Tibial nerve (tissue), 4 donors: Measurements from ENCODE around the gene POGK. TPM values are rescaled to one million over a fixed set of nuclear protein-coding genes. Genes with fewer than 3 reads are reported as not detected.

Experiments used
- DNase-seq, 2 donors: peaks; one replicate each; pipeline ENCODE4 v3.0.0-alpha.2; 2019; ENCODE audit warnings: low spot score in 2 of 2
- H3K27ac ChIP-seq, 4 donors: fragments of 200-600 bp; sonication (generic) in 3 of 4; one replicate each; pipeline ENCODE4 v1.5.1; 2017 to 2019; ENCODE audit warnings: mild to moderate bottlenecking in 1 of 4
- H3K27me3 ChIP-seq, 2 donors: fragments of 200-600 bp; sonication (generic) in 1 of 2; one replicate each; pipeline versions ENCODE4 v1.5.1 to v1.6.0; 2017 to 2019
- H3K36me3 ChIP-seq, 3 donors: fragments of 200-600 bp; sonication (generic); one replicate each; pipeline ENCODE4 v1.5.1; 2018 to 2019
- H3K4me1 ChIP-seq, 4 donors: fragments of 200-600 bp; sonication (generic) in 3 of 4; one replicate each; pipeline ENCODE4 v1.5.1; 2017 to 2019
- H3K4me3 ChIP-seq, 4 donors: fragments of 200-600 bp; sonication (generic) in 3 of 4; one replicate each; pipeline ENCODE4 v1.5.1; 2017 to 2019; ENCODE audit warnings: mild to moderate bottlenecking in 1 of 4, moderate library complexity in 1 of 4
- H3K9me3 ChIP-seq, 4 donors: fragments of 200-600 bp; sonication (generic) in 3 of 4; one replicate each; pipeline ENCODE4 v1.5.1; 2017 to 2019
- EP300 ChIP-seq, 2 donors: sonication (generic); formaldehyde crosslinking; IDR thresholded peaks; one replicate each; pipeline ENCODE4 v1.6.1; 2017; ENCODE audit warnings: antibody characterized with exemption in 2 of 2, mild to moderate bottlenecking in 1 of 2
- POLR2A ChIP-seq, 2 donors: fragments of 450-650 bp; IDR thresholded peaks; one replicate each; pipeline ENCODE4 v1.6.1; 2017; ENCODE audit warnings: antibody characterized with exemption in 2 of 2, mild to moderate bottlenecking in 2 of 2, moderate library complexity in 2 of 2
- WGBS, 2 donors: methylation state at CpG; one replicate each; pipeline ENCODE4 v1.1.5; 2018; 5-methylcytosine and 5-hydroxymethylcytosine counted together
- total RNA-seq, 4 donors: library from RNA; depleted of rRNA; stranded (reverse); fragments of >200 nt; gene quantifications; one replicate each; pipeline ENCODE4 v1.1.0, GENCODE V29; 2016
- TF ChIP-seq, protein P1 (sequence below), 5 experiments: fragments of 200-600 bp in 3 of 5; fragments of 450-650 bp in 2 of 5; sonication (generic) in 3 of 5; IDR thresholded peaks; one replicate each; pipeline ENCODE4 v1.5.1; 2016 to 2019; ENCODE audit warnings: antibody characterized with exemption in 5 of 5, mild to moderate bottlenecking in 3 of 5, moderate library complexity in 2 of 5

Gene POGK
- total RNA-seq, 4 donors from 2014 or later = 27.8 to 37.7 (median 32.8) TPM

- TF ChIP-seq, protein P1, sequence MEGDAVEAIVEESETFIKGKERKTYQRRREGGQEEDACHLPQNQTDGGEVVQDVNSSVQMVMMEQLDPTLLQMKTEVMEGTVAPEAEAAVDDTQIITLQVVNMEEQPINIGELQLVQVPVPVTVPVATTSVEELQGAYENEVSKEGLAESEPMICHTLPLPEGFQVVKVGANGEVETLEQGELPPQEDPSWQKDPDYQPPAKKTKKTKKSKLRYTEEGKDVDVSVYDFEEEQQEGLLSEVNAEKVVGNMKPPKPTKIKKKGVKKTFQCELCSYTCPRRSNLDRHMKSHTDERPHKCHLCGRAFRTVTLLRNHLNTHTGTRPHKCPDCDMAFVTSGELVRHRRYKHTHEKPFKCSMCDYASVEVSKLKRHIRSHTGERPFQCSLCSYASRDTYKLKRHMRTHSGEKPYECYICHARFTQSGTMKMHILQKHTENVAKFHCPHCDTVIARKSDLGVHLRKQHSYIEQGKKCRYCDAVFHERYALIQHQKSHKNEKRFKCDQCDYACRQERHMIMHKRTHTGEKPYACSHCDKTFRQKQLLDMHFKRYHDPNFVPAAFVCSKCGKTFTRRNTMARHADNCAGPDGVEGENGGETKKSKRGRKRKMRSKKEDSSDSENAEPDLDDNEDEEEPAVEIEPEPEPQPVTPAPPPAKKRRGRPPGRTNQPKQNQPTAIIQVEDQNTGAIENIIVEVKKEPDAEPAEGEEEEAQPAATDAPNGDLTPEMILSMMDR (IDR thresholded peaks at IDR 0.05) = no peak
- no peak for TF ChIP-seq EP300 (IDR thresholded peaks at IDR 0.05)
- no peak for TF ChIP-seq POLR2A (IDR thresholded peaks at IDR 0.05)
- no peak for DNase-seq
- 72 to 80% methylated on average over 7 of the region's 7 CpGs for WGBS, 2 donors
- peaks cover 0 to 13% (median 5%) of the 10 kb centered on the region in 3 donors for H3K36me3 ChIP-seq
- H3K4me1 ChIP-seq = peaks cover 0 to 60% (median 7%) of the 10 kb centered on the region in 4 donors
- H3K27ac ChIP-seq = peak overlapping the region in 2 of 4 donors; percentile 33 to 60
- no peaks in the 10 kb centered on the region for H3K27me3 ChIP-seq
- H3K4me3 ChIP-seq = no peak overlapping the region
- no peaks in the 10 kb centered on the region for H3K9me3 ChIP-seq
Observed at GRCh38 chr1:166868639-166869038, 29.4 kb downstream of the POGK start.

- Histone ChIP-seq H3K27me3 (no peaks in the 10 kb centered on the region), H3K27ac (peak overlapping the region in 3 of 4 donors; percentile 25 to 60 (median 57)), H3K36me3 (peaks cover 0 to 13% (median 5%) of the 10 kb centered on the region in 3 donors), H3K4me1 (peaks cover 0 to 69% (median 11%) of the 10 kb centered on the region in 4 donors), H3K4me3 (no peak overlapping the region), H3K9me3 (no peaks in the 10 kb centered on the region)
- no peak for DNase-seq
- TF ChIP-seq, protein P1 (IDR thresholded peaks at IDR 0.05) = no peak
- 68 to 70% methylated on average over 3 of the region's 3 CpGs for WGBS, 2 donors
Observed at GRCh38 chr1:166869318-166870099, 30.2 kb downstream of the POGK start.

DNA sequence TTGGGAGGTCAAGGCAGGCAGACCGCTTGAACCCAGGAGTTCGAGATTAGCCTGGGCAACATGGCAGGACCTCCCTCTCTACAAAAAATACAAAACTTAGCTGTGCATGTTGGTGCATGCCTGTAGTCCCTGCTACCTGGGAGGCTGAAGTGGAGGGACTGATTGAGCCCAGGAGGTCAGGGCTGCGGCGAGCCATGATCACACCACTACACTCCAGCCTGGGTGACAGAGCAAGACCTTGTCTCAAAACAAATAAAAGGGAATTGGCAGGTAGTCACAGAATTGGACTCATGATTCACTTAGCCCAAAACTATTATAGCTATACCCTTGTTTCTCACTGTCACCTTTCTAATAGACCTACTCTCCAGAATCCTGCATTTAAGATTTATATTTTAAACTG is 31.3 kb downstream of the POGK start:
- 89 to 92% methylated on average over 4 of the region's 4 CpGs for WGBS, 2 donors
- H3K4me1 ChIP-seq = peaks cover 0 to 79% (median 16%) of the 10 kb centered on the region in 4 donors
- H3K27me3 ChIP-seq = no peaks in the 10 kb centered on the region
- DNase-seq = no peak
- peaks cover 0 to 13% (median 5%) of the 10 kb centered on the region in 3 donors for H3K36me3 ChIP-seq
- no peak for TF ChIP-seq EP300 (IDR thresholded peaks at IDR 0.05)
- TF ChIP-seq, protein P1 (IDR thresholded peaks at IDR 0.05) = no peak
- TF ChIP-seq POLR2A (IDR thresholded peaks at IDR 0.05) = no peak
- peak overlapping the region in 3 of 4 donors; percentile 17 to 60 (median 57) for H3K27ac ChIP-seq
- no peak overlapping the region for H3K4me3 ChIP-seq
- no peaks in the 10 kb centered on the region for H3K9me3 ChIP-seq

DNA sequence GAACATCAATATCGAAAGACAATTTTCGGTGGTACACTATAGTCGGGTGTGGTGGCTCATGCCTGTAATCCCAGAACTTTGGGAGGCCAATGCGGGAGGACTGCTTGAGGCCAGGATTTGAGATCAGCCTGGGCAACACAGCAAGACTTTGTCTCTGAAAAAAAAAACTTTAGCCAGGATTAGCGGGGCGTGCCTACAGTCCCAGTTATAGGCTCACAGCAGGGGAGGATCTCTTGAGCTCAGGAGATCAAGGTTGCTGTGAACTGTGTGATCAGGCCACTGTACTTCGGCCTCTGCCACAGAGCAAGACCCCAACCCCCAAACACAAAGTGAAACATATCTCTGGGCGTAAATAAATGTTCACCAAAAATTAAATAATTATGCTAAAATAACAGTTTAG is 35.2 kb downstream of the POGK start:
- 90 to 92% methylated on average over 8 of the region's 8 CpGs for WGBS, 2 donors
- DNase-seq = no peak
- Histone ChIP-seq H3K36me3 (no peaks in the 10 kb centered on the region), H3K27me3 (no peaks in the 10 kb centered on the region), H3K4me1 (peaks cover 0 to 68% (median 16%) of the 10 kb centered on the region in 4 donors), H3K9me3 (no peaks in the 10 kb centered on the region), H3K4me3 (no peak overlapping the region), H3K27ac (peak overlapping the region in 1 of 4 donors; percentile 98)
- TF ChIP-seq EP300 (IDR thresholded peaks at IDR 0.05) (no peak), POLR2A (IDR thresholded peaks at IDR 0.05) (no peak)
- TF ChIP-seq, protein P1 (IDR thresholded peaks at IDR 0.05) = no peak

DNA sequence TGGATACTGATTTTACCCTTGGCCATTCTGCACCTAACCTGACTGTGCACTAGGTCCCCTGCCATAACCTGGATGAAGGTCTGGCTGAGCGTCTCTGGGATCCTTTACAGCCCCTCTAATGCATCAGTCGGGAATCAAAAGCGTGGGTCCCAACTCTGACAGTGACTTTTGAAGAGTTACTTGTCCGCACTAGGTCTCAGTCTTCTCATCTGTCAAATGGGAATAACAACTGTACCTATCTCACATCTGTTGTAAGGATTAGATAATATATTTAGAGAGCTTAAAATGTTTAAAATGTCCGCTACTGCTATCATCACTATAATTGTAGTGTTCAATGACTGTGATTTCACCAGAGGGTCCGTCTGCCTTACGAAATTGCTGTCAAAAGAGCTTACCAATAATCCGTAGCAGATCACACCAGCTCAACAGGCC is 36.0 kb downstream of the POGK start:
- Histone ChIP-seq H3K4me3 (peak overlapping the region; percentile 77 to 95 (median 92)), H3K36me3 (no peaks in the 10 kb centered on the region), H3K27ac (peak overlapping the region; percentile 79 to 98 (median 95)), H3K27me3 (no peaks in the 10 kb centered on the region), H3K4me1 (peaks cover 0 to 61% (median 14%) of the 10 kb centered on the region in 4 donors), H3K9me3 (no peaks in the 10 kb centered on the region)
- 30 to 32% methylated on average over 8 of the region's 8 CpGs for WGBS, 2 donors
- no peak for DNase-seq
- TF ChIP-seq EP300 (IDR thresholded peaks at IDR 0.05) (peak in 1 of 2 donors; percentile 9), POLR2A (IDR thresholded peaks at IDR 0.05) (no peak)
- TF ChIP-seq, protein P1 (IDR thresholded peaks at IDR 0.05) = no peak
